Neutrophil (primary cell): Measurements from ENCODE around the gene GJD3.

ENCODE experiments used
- H3K27ac ChIP-seq: fragments of 200-600 bp; sonication (generic); 2 replicates; pipeline ENCODE4 v1.5.1; 2016; ENCODE audit warnings: mild to moderate bottlenecking, moderate library complexity
- H3K27me3 ChIP-seq: fragments of 200-600 bp; sonication (generic); 2 replicates; pipeline ENCODE4 v1.6.0; 2016; ENCODE audit warnings: mild to moderate bottlenecking
- H3K36me3 ChIP-seq: fragments of 200-600 bp; sonication (generic); 2 replicates; pipeline ENCODE4 v1.5.1; 2017
- H3K4me1 ChIP-seq, 2 experiments: fragments of 200-600 bp in 1 of 2; sonication (generic) in 1 of 2; 1 replicate in 1 of 2; 2 replicates in 1 of 2; pipeline versions ENCODE4 v1.5.1 to v1.6.1; 2013 to 2016; ENCODE audit warnings: low read depth in 1 of 2, low read length in 1 of 2, mild to moderate bottlenecking in 1 of 2, moderate library complexity in 1 of 2; ENCODE audit not compliant: control insufficient read depth in 1 of 2, insufficient read depth in 1 of 2
- H3K4me3 ChIP-seq, 2 experiments: fragments of 200-600 bp in 1 of 2; sonication (generic) in 1 of 2; 1 replicate in 1 of 2; 2 replicates in 1 of 2; pipeline ENCODE4 v1.5.1; 2013 to 2016; ENCODE audit warnings: low read depth in 1 of 2, low read length in 1 of 2, mild to moderate bottlenecking in 1 of 2, moderate library complexity in 1 of 2
- H3K9me3 ChIP-seq: fragments of 200-600 bp; sonication (generic); 2 replicates; pipeline ENCODE4 v1.5.1; 2016
- CTCF ChIP-seq: fragments of 200-600 bp; sonication (generic); IDR thresholded peaks from 2 replicates; pipeline ENCODE4 v1.5.1; 2016; ENCODE audit warnings: antibody characterized with exemption

GJD3 gene

GRCh38 chr17:40327735-40328385, 36.7 kb downstream of the GJD3 start:
- peaks cover 20% of the 10 kb centered on the region for H3K36me3 ChIP-seq
- no peak for TF ChIP-seq CTCF
- peak overlapping the region; percentile 60 to 88 for H3K4me3 ChIP-seq
- H3K9me3 ChIP-seq = no peaks in the 10 kb centered on the region
- peak overlapping the region; percentile 98 for H3K27ac ChIP-seq
- no peaks in the 10 kb centered on the region for H3K27me3 ChIP-seq
- peaks cover 100% of the 10 kb centered on the region in 2 experiments for H3K4me1 ChIP-seq

- Histone ChIP-seq H3K4me3 (peak overlapping the region; percentile 60 to 88), H3K27me3 (no peaks in the 10 kb centered on the region), H3K36me3 (peaks cover 17% of the 10 kb centered on the region), H3K9me3 (no peaks in the 10 kb centered on the region), H3K4me1 (peaks cover 98% of the 10 kb centered on the region in 2 experiments), H3K27ac (peak overlapping the region; percentile 98)
- TF ChIP-seq CTCF = no peak
These were observed 37.2 kb downstream of the GJD3 start for GRCh38 chr17:40327244-40327729.

- Histone ChIP-seq H3K9me3 (no peaks in the 10 kb centered on the region), H3K27me3 (no peaks in the 10 kb centered on the region), H3K27ac (peak overlapping the region; percentile 98), H3K4me1 (peaks cover 95 to 98% of the 10 kb centered on the region in 2 experiments), H3K36me3 (peaks cover 12% of the 10 kb centered on the region), H3K4me3 (peak overlapping the region; percentile 60 to 88)
- TF ChIP-seq CTCF = no peak
These were observed 37.7 kb downstream of the GJD3 start for GRCh38 chr17:40326832-40327199.

- Histone ChIP-seq H3K4me3 (peak overlapping the region; percentile 60 to 88), H3K4me1 (peaks cover 93 to 98% of the 10 kb centered on the region in 2 experiments)
These were observed 38.3 kb downstream of the GJD3 start for GRCh38 chr17:40326014-40326831.

More at GRCh38 chr17:40326014-40326831, 38.3 kb downstream of the GJD3 start:
- no peak for TF ChIP-seq CTCF
- no peaks in the 10 kb centered on the region for H3K9me3 ChIP-seq
- peaks cover 6% of the 10 kb centered on the region for H3K36me3 ChIP-seq
- peak overlapping the region; percentile 98 for H3K27ac ChIP-seq
- no peaks in the 10 kb centered on the region for H3K27me3 ChIP-seq
